NOMO-1 treated with DMSO at 0.1 percent for 48 hours (cell line): Measurements from ENCODE around the gene AKNA.
"Not testable (repeated sequence)": the region's sequence is repeated elsewhere in the genome, so short reads cannot be mapped to it uniquely, and the experiment has no call there.

Experiments used
- DNase-seq: peaks from one replicate; lab custom pipeline; 2025; ENCODE audit not compliant: unreplicated experiment; lab: John Stamatoyannopoulos, UW

The AKNA gene

GRCh38 chr9:114323849-114324248 is 63.9 kb downstream of the AKNA start:
- not testable (repeated sequence) for DNase-seq

- DNase-seq: not testable (repeated sequence)
Observed at GRCh38 chr9:114322831-114323531, 64.8 kb downstream of the AKNA start, which contains the start of gene ORM1. Gene ORM1, plus strand, starts transcription at chr9:114323098. Its CDS starts 36 bp downstream, at chr9:114323134.

GRCh38 chr9:114322160-114322818 is 65.5 kb downstream of the AKNA start:
- DNase-seq: not testable (repeated sequence)

- DNase-seq: no peak
Observed at GRCh38 chr9:114321759-114322158, 66.0 kb downstream of the AKNA start.

GRCh38 chr9:114320710-114321109 is 67.1 kb downstream of the AKNA start:
- not testable (repeated sequence) for DNase-seq

- no peak for DNase-seq
Observed at GRCh38 chr9:114319147-114319546, 68.6 kb downstream of the AKNA start.

- DNase-seq: no peak
Observed at GRCh38 chr9:114318416-114318815, 69.4 kb downstream of the AKNA start.

GRCh38 chr9:114317665-114318357 is 70.0 kb downstream of the AKNA start:
- DNase-seq: peak; percentile 68

GRCh38 chr9:114316605-114317230 is 71.1 kb downstream of the AKNA start:
- DNase-seq: no peak

- no peak for DNase-seq
Observed at GRCh38 chr9:114315723-114316363, 71.9 kb downstream of the AKNA start.

- no peak for DNase-seq
Observed at GRCh38 chr9:114314881-114315722, 72.7 kb downstream of the AKNA start.

- no peak for DNase-seq
Observed at GRCh38 chr9:114314256-114314867, 73.4 kb downstream of the AKNA start.

GRCh38 chr9:114313186-114313585 is 74.6 kb downstream of the AKNA start:
- no peak for DNase-seq

GRCh38 chr9:114312513-114312875 is 75.3 kb downstream of the AKNA start:
- DNase-seq: no peak

- DNase-seq: no peak
Observed at GRCh38 chr9:114311571-114312512, 75.9 kb downstream of the AKNA start.

- DNase-seq: no peak
Observed at GRCh38 chr9:114310471-114311450, 77.0 kb downstream of the AKNA start.

- DNase-seq: no peak
Observed at GRCh38 chr9:114309096-114309495, 78.7 kb downstream of the AKNA start.
